ENCODE data around the gene AK9.

AK9 gene

DNA sequence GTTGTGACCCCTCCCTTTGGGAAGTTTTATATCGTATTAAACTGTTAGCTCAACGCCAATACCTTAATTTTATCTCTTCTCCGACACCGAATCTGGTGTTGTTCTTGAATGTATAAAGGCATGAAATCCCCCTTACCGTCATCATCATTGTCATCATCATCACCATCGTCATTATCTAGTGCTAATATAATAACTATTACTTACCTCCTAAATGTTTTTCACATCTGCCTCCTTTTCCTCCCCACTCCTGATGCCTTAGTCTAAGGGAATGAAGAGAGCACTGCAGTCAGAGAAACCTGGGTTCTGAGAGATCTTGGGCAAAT lies 207.3 kb downstream of the AK9 start:
- no peak for DNase-seq (ENCODE audit: low spot score)

DNA sequence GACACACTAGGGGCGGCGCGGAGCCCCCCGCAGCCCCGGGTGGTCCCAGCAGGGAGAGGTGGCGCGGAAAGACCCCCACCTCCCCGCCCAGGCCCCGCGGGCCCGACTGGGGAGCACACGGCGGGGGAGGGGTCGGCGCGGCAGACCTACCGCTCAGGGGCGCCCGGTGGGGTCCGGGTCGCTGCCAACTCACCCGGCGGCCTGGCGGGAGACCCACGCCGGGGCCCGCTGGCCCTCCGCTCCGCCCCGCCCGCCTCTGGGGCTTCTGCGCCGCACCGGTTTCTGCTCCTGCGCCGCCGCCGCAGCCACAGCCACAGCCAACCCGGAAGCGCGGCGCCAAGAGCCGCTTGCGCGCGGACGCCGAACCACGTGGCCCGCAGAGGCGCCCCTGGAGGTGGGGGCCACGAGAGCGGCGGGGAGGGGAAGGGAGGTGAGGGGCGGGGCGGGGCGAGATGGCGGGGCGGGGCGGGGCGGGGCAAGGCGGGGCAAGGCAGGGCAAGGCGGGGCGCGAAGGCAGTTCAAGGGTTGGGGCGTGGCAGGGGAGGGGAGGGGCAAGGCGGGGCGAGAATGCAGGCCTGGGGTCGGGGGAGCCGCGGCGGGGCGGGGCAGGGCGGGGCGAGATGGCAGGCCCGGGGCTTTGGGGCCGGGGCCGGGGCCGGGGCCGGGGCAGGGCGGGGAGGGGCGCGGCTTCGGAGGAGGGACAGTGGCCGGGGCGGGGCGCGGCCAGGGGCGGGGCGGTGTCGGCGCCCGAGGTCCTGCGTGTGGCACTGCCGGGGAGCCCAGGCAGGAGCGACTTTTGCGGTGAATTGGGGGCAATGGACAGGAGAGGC lies 207.9 kb downstream of the AK9 start, which contains the start of gene ZBTB24:
Gene ZBTB24 (minus strand): TSS at position 315 of the 830 bp plus-strand sequence. CDS start 1,193 bp downstream, outside the sequence.
- in situ Hi-C loops (cut with MboI; ENCODE audit: low sequenced_read_pairs, unreplicated experiment) = no loop called here
- TF ChIP-seq, protein P1, sequence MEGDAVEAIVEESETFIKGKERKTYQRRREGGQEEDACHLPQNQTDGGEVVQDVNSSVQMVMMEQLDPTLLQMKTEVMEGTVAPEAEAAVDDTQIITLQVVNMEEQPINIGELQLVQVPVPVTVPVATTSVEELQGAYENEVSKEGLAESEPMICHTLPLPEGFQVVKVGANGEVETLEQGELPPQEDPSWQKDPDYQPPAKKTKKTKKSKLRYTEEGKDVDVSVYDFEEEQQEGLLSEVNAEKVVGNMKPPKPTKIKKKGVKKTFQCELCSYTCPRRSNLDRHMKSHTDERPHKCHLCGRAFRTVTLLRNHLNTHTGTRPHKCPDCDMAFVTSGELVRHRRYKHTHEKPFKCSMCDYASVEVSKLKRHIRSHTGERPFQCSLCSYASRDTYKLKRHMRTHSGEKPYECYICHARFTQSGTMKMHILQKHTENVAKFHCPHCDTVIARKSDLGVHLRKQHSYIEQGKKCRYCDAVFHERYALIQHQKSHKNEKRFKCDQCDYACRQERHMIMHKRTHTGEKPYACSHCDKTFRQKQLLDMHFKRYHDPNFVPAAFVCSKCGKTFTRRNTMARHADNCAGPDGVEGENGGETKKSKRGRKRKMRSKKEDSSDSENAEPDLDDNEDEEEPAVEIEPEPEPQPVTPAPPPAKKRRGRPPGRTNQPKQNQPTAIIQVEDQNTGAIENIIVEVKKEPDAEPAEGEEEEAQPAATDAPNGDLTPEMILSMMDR (IDR thresholded peaks at IDR 0.05; ENCODE audit: borderline replicate concordance, control extremely low read depth, extremely low read depth, insufficient read depth, missing control alignments) = no peak
- peak; percentile 95 for DNase-seq (ENCODE audit: low spot score)

More for the DNA sequence above, 207.3 kb downstream of the AK9 start:
- in situ Hi-C loops (cut with MboI; ENCODE audit: low sequenced_read_pairs, unreplicated experiment) = no loop called here
- TF ChIP-seq, protein P1 (IDR thresholded peaks at IDR 0.05; ENCODE audit: borderline replicate concordance, control extremely low read depth, extremely low read depth, insufficient read depth, missing control alignments) = no peak

DNA sequence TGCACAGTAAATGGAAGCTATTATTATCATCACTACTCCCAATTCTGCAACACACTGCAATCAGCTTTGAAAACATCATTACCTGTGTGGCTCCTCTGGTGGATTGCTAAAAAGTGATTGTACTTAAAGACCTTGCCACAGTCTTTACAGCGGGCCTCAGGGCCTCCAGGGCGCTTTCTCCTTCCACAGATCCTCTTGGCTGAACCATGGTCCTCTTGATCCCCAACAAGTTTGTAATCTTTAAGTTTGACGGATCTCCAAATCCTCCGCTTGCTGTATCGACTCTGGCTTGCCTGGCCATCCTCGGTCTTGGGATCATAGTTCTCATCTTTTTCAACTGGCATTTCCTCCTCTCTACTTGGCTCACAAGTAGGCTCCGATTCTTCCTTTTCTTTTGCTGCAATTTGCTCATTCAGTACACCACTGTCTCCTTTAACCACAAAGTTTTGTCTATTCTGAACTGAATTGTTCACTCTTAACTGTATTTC lies 210.0 kb downstream of the AK9 start:
- TF ChIP-seq, protein P1 (IDR thresholded peaks at IDR 0.05; ENCODE audit: borderline replicate concordance, control extremely low read depth, extremely low read depth, insufficient read depth, missing control alignments) = no peak
- in situ Hi-C loops (cut with MboI; ENCODE audit: low sequenced_read_pairs, unreplicated experiment) = no loop called here
- no peak for DNase-seq (ENCODE audit: low spot score)

DNA sequence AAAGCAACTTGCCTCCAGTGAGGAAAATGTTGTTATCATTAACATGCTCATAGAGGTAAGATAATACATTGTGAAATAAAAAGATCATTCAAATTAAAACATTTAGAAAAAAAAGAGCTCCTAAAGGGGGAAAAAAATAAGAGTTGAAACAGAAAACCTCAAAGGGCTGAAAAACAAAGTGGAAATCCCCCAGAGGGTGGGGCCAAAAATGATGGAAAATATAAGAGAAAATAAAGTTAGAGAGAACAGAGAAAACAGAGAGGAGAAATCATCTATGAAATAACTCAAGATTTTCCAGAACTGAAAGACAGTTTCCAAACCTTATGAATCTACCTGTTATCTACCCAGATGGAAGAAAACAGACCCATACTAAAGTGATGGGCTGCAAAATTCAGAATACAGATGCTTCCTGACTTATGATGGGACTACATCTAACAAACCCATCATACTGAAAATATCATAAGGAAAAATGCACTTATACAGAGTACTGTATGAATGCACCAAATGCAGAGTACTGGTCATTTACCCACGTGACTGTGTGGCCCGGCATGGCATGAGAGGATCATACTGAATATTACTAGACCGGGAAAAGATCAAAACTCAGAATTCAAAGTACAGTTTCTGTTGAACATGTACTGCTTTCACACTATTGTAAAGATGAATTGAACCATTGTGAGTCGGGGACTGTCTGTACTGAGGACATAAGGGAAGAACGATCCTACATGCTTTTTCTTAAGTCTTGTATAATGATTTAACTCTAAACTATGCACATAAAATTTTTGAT lies 212.0 kb downstream of the AK9 start:
- TF ChIP-seq, protein P1 (IDR thresholded peaks at IDR 0.05; ENCODE audit: borderline replicate concordance, control extremely low read depth, extremely low read depth, insufficient read depth, missing control alignments) = no peak
- in situ Hi-C loops (cut with MboI; ENCODE audit: low sequenced_read_pairs, unreplicated experiment) = no loop called here
- no peak for DNase-seq (ENCODE audit: low spot score)

DNA sequence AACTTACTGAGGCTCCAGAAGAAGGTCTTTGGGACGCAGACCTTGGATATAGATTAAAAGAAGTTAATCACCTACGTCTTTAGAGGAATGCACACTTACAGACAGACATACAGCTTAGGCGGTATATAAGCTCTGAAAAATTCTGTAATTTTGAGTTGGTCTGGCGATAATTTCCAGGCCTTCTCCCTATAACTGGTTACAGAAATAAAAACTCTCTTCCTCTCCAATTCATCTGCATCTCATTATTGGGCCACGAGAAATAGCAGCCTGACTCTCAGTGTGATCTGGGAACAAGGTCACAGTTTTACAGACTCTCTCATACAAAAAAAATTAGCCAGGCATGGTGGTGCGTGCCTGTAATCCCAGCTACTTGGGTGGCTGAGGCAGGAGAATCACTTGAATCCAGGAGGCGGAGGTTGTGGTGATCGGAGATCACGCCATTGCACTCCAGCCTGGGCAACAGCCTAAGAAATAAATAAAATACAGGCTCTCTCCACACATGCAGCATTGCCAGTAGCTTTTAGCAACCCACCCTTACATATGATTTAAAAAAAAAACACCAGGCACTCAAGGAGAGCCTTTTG lies 212.7 kb downstream of the AK9 start:
- TF ChIP-seq, protein P1 (IDR thresholded peaks at IDR 0.05; ENCODE audit: borderline replicate concordance, control extremely low read depth, extremely low read depth, insufficient read depth, missing control alignments) = no peak
- in situ Hi-C loops (cut with MboI; ENCODE audit: low sequenced_read_pairs, unreplicated experiment) = no loop called here
- no peak for DNase-seq (ENCODE audit: low spot score)

DNA sequence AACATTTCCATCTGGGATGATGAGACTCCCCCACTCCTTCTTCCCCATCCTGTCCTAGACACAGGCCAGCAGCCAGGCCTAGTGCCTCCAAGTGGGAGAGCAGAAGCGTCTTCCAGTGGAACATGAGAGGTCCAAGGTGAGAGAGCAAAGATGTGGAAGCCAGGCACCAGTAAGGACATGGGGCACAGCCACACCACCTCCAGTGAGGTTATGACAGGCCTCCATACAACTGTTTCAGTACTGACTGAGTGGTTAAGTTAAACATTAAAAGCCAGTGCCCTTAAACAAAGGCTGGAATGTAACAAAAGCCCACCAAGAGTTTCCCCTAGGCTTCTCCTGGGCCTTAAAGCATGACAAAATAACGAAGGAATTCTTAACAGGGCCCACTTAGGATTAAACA lies 213.3 kb downstream of the AK9 start:
- in situ Hi-C loops (cut with MboI; ENCODE audit: low sequenced_read_pairs, unreplicated experiment) = no loop called here
- DNase-seq (ENCODE audit: low spot score) = no peak
- TF ChIP-seq, protein P1 (IDR thresholded peaks at IDR 0.05; ENCODE audit: borderline replicate concordance, control extremely low read depth, extremely low read depth, insufficient read depth, missing control alignments) = no peak
